ENCODE data around the gene BEND7.
"Not testable (repeated sequence)": the region's sequence is repeated elsewhere in the genome, so short reads cannot be mapped to it uniquely, and the experiment has no call there.

Gene BEND7

DNA sequence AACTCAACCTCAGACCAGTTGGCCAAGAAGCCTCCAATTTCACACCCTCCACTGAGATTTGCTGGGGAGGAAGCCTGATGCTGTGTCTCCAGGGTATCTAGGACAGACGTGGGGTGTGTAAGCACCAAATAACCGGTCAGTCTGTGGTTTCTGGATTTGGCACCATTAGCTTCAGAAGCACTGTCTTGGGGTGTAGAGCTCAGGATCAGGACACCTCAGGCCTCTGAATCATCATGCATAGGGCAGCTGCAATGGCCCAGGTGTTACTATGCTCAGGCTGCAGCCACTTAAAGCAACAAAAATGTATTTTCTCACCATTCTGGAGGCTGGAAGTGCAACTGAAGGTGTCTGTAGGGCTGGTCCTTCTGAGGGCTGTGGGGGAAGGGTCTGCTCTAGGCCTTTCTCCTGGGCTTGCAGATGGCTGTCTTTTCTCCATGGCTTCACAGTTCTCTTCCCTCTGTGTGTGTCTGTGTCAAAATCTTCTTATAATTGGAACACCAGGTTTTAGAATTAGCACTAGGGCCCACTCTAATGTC is 107.4 kb downstream of the BEND7 start:
- DNase-seq (ENCODE audit: low read depth): no peak

DNA sequence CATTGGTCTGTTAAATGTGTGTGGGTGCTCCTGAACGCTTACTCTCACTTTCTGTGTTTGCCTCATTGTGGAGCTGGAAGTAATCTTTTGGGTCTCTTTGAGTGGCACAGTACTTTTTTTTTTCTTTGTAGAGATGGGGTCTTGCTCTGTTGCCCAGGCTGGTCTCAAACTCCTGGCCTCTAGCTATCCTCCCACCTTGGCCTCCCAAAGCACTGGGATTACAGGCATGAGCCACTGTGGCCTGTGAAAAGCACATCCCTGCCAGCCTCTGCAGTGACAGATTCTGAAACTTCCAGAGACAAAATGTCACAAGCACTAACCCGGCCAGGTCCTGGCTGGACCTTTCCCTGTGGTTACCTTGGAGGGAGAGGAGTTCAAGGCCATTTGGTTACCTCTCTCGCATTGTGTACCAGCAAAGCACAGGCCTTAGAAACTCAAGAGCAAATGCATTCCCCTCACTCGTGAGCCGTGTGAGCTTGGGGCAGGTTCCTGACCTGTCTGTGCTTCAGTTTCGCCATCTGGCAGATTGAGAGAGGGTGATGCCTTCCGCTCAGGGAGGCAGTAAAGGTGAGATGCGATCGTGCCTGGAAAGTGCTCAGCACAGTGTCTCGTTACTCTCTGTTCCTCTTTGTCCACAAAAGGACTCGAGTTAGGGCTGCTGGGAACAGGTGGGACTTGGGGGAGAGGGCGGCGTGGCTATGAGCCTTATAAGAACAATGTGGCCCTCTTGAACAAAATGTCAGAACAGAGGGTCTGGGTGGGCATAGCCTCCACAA is 108.1 kb downstream of the BEND7 start:
- no peak for DNase-seq (ENCODE audit: low read depth)

DNA sequence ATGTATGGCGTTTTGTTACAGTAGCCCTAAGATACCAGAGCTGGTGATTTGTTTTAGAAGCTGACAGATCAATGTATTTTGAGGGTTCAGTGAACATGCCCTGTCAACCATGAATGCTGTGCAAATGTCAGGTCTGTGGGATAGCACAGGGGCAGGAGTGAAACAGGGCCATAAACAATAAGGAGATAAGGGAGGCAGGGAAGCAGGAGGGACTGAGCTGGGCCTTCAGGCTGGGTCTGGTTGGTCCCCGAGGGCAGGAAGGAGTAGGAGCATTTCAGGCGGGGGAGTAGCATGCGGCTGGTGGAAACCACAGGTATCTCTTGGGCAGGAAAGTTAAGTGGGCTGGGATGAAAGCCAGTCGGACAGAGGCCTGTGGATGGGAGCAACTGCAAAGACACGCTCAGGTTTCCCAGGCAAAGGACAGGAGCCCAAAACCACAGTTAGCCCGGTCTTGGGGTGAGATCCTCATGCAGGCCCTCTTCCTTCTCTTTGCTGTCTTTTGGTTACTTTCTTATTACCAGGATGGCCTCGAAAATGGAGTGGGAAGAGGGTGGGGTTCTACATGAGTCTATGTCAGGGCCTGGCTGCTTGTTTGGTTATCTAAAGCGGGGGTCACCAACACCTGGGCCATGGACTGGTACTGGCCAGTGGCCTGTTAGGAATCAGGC is 111.2 kb downstream of the BEND7 start:
- no peak for DNase-seq (ENCODE audit: low read depth)

DNA sequence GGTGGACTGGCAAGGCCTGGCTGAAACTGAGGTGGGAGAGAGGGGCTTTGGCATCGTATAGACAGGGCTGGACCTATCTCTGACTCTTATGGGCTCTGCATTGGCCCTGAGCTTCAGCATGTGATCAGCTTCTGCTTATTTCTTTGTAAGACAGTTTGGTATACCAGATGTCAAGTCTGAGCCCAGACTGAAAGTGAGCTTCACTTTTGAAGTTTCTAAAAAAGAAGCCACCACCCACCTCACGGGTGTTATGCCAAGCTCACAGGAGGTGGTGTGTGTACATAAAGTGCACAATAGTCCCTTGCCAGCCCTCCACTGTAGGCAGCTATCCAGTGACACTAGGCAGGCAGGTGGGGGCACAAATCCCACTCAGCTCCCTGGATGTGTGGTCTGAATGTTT is 112.1 kb downstream of the BEND7 start:
- no peak for DNase-seq (ENCODE audit: low read depth)

DNA sequence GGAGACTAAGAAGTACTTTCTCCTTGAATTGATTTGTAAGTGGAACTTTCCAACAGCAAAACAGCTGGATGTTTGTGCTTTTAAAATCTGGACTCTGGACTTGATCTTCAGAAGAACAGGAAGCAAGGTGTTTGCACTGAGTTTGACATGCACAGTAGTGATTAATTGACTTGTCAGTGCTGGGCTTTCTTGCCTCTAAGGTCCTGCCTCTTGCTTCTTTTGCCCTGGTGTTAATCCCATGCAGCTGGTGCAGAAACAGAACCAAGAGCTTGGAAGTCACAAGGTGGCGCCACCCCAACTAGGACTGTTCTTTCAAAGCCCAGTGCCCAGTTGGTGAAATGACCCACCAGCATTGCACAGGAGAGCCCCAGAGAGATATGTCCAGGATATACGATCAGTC is 114.0 kb downstream of the BEND7 start:
- no peak for DNase-seq (ENCODE audit: low read depth)

DNA sequence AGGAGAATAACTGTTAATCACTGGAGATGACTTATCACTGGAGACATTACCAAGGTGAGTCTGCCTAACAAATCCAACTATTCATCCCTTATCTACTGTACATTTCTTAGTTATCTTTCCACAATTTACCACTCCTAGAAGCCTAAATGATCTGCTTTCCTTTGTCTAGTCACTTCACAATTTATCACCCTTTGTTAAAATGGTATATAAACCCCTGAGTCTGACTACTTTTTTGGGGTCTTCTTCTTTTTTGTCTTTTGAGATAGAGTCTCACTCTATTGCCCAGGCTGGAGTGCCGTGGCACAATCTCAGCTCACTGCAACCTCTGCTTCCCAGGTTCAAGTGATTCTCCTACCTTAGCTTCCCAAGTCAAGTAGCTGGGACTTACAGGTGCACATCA is 114.7 kb downstream of the BEND7 start:
- DNase-seq (ENCODE audit: low read depth): no peak

DNA sequence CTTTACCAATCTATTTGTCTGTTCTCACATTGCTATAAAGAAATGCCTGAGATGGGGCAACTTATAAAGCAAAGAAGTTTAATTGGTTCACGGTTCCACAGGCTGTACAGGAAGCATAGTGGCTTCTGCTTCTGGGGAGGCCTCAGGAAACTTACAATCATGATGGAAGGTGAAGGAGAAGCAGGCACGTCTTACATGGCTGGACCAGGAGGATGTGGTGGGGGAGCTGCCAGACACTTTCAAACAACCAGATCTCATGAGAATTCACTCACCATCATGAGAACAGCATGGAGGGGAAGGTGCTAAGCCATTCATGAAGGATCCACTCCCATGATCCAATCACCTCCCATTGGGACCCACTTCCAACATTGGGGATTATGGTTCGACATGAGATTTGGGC is 115.9 kb downstream of the BEND7 start:
- DNase-seq (ENCODE audit: low read depth): no peak

DNA sequence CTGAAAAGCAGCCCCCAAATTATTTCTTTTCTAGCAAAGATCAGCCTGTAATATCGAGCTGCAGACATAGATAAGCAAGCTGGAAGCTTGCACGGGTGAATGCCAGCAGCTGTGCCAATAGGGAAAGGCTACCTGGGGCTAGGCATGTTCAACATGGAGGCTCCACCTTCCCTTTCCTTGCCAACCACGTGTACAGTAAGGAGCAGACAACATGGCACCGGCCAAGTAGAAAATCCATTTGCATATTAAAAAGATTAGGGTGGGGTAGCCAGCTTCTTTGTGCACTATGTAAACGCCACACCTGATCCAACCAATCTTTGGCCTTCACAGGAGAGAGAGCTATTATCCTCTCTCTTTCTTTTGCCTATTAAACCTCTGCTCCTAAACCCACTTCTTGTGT is 124.0 kb downstream of the BEND7 start:
- no peak for DNase-seq (ENCODE audit: low read depth)

DNA sequence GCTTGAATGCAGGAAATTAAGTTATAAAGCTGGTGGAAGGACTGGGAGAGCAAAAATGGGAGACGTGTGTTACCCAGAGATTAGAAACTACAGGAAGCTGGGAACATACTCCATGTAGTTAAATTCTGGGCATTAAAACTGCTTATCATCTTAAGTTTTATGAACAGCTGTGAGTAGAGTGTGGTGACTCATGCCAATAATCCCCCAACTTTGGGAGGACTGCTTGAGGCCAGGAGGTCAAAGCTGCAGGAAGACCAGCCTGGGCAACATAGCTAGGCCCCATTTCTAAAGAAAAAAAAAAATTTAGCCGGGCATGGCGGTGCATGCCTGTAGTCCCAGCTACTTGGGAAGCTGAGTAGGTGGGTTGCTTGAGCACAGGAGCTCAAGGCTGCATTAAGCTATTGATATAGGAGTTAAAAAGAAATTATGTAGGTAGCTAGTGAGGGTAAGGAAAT is 124.5 kb downstream of the BEND7 start:
- DNase-seq (ENCODE audit: low read depth): no peak

DNA sequence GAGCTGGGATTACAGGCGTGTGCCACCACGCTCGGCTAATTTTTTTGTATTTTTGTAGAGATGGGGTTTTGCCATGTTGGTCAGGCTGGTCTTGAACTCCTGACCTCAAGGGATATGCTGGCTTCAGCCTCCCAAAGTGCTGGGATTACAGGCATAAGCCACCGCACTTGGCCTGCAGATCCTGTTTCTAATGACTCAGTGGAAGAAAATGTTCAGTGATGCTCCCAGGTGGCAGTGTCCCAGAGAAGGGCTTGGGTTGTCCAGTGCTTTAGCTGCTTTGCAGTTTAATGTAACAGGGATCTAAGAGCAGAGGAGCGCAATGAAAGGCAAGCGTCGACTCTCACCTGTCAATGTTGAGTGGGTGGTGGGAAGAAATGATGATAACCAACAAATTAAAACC is 125.4 kb downstream of the BEND7 start:
- DNase-seq (ENCODE audit: low read depth): not testable (repeated sequence)

DNA sequence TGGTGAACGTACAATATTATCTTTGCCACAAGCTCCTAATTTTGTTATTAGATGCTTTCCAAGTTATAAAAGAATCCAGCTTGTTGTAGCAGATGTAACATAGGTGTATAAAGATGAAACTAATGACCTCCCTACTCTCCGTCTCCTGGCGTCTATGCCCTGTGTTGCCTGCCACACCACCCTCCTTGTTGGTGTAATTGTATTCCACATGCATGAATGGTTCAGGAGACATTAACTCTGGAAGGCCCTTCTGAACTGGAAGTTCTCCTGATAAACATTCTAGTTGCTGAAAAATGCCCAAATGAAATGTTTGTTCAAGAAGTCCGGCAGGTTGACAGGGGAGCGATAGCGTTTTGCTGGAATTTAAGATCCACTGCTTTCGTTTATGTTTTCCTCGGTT is 126.8 kb downstream of the BEND7 start:
- DNase-seq (ENCODE audit: low read depth): no peak

DNA sequence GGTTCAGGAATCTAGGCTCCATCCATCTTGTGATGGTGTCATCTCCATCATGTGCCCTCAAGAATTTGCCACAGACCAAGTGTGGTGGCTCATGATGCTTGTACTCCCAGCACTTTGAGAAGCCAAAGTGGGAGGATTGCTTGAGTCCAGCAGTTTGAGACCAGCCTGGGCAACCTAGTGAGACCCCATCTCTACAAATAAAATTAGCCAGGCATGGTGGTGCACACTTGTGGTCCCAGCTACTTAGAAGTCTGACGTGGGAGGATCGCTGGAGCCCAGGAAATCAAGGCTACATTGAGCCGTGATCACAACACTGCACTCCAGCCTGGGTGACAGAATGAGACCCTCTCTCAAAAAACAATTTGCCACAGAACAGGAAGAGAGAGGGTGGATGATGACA is 127.7 kb downstream of the BEND7 start:
- DNase-seq (ENCODE audit: low read depth): no peak

DNA sequence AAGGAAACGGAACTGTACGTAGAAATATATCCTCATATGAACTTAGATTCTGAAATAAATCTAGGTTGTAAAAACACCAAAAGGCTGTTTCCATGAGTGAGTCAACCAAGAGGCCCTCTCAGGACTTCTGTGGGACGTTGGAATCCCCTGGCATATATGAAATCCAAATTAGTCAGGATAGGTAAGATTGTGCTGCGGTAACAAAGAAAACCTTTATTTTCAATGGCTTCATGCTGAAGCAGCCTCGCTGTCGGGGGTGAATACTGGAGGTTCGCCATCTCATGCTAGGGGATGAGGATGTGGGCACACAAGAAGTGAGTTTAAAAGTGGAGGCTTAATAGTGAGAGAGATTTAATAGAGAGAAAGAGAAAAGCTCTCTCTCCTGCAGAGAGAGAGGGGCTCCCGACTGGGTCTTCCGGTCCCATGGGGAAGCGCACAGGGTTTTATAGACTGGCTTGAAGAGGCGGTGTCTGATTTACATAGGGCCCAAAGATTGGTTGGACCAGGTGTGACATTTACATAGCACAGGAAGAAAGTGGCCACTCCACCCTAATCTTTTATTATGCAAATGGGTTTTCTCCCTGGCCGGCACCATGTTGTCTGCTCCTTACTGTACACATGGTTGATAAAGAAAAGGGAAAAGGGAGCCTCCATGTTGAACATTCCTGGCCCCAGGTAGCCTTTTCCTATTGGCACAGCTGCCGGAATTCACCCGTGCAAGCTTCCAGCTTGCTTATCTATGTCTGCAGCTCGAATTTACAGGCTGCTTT is 128.4 kb downstream of the BEND7 start:
- no peak for DNase-seq (ENCODE audit: low read depth)

DNA sequence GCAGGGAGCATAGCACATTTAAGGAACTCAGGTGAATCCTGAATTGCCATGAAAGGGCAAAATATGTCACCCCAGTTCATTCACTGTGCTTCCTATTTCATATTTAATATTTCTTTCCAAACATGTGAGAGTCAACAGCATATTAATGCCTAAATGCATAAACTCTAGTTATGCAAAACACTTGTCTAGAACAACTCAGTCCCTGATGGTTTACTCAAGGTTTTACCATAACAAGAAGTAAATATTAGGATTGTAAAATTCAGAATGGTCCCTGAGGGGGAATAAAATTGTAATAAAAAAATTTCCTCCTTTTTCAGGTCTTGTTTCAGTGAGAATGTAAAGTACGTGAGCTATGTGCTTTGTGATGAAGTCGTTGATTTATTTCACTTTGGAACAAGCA is 129.1 kb downstream of the BEND7 start:
- DNase-seq (ENCODE audit: low read depth): no peak

DNA sequence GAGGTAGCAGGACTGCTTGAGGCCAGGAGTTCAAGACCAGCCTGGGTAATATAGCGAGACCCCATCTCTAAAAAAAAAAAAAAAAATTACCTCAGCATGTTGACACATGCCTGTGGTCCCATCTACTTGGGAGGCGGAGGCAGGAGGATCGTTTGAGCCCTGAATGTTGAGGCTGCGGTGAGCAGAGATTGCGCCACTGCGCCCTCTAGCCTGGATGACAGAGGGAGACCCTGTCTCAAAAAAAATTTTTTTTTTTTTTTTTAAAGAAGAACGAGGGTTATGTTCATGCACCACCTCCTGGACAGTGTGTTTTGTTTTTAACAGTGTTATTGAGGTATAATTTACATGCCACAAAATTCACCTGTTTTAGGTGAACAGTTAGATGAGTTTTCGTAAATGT is 129.6 kb downstream of the BEND7 start:
- no peak for DNase-seq (ENCODE audit: low read depth)

DNA sequence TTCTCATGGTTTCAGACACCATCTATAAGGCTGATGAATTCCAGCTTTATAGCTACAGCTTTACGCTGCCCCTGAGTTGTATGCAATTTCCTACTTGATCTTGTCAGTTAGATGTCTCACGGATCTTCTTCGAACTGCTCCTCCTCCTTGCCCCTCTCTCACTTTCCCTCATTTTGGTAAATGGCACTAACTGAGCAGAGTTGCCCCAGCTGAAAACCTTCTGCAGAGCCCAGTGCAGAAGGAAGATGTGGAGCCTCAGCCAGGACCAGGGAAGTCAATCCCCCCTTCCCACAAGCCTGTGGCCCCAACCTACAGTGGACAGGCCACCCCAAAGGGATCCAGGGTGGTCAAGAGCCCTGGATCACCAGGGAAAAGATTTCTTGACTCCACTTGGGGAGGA is 131.8 kb downstream of the BEND7 start:
- no peak for DNase-seq (ENCODE audit: low read depth)

DNA sequence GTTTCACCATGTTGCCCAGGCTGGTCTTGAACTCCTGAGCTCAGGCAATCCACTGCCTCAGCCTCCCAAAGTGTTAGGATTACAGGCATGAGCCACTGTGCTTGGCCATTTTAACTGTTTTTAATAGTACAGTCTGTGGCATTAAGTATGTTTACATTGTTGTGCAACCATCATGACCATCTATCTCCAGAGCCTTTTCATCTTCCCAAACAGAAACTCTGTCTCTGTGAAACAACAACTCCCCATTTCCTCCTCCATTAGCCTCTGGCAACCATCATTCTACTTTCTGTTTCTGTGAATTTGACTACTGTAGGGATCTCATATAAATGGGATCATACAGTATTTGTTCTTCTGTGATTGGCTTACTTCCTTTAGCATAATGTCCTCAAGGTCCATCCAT is 132.4 kb downstream of the BEND7 start:
- no peak for DNase-seq (ENCODE audit: low read depth)

DNA sequence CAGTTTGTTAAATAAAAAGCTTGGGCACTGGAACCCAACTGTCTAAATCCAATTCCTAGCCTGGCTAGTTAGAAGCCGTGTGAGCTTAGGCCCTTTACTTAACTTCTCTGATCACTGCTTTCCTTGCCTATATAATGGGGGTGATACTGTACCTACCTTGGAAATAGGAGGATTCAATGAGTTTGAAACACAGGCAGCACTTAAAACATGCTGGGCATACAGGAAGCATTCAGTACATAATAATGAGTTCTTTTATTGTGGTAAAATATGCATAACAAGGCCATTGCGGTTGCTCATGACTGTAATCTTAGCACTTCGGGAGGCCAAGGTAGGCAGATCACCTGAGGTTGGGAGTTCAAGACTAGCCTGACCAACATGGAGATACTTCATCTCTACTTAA is 133.3 kb downstream of the BEND7 start:
- DNase-seq (ENCODE audit: low read depth): no peak

DNA sequence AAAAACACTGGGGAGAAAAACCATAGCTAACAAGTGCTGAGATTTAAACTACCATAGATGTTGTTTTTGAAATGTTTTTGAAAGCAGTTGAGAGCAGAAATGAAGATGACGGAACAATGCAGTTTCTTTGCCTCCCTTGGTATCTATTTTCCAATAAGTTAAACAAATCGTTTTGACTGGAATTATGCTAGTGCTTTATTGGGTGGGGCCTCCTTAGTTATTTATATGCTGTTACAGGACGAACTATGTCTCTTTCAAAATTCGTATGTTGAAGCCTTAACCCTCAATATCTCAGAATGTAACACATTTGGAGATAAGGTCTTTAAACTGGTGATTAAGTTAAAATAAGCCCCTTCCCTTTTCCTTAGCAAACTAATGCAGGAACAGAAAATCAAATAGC is 135.2 kb downstream of the BEND7 start:
- DNase-seq (ENCODE audit: low read depth): no peak

DNA sequence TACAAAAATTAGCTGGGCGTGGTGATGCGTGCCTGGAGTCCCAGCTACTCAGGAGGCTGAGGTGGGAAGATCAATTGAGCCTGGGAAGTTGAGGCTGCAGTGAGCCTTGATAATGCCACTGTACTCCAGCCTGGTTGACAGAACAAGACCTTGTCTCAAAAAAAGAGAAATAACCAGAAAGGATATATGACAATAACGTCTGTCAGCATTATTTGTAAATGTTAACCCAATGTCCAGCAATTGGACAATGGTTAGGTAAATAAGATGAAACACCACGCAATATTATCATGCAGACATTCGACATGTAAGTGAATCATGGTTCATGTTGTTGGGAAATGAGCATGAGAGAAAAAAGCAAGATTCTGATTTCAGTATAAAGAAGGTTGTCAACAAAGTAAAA is 136.1 kb downstream of the BEND7 start:
- no peak for DNase-seq (ENCODE audit: low read depth)
